B cell (primary cell): Measurements from ENCODE around the gene EEF1E1. TPM values are rescaled to one million over a fixed set of nuclear protein-coding genes. Genes with fewer than 3 reads are reported as not detected.
"Not testable (repeated sequence)": the region's sequence is repeated elsewhere in the genome, so short reads cannot be mapped to it uniquely, and the experiment has no call there.

Experiments used
- ATAC-seq: fragments of 200-7000 bp; cut with Tn5 transposase; one replicate; pipeline ENCODE4 v1.10.0; 2021; ENCODE audit warnings: low read depth, mild to moderate bottlenecking, moderate number of reproducible peaks, moderate library complexity
- CTCF ChIA-PET: fragments of 350-600 bp; sonication (Branson Sonifier 250); formaldehyde crosslinking; loops from one replicate; lab custom pipeline; 2021; ENCODE audit warnings: antibody characterized with exemption, inconsistent platforms; lab: Charles Lee
- POLR2A ChIA-PET: fragments of 350-600 bp; sonication (Branson Sonifier 250); formaldehyde crosslinking; loops from one replicate; lab custom pipeline; 2021; ENCODE audit warnings: antibody characterized with exemption; lab: Charles Lee
- DNase-seq: peaks from one replicate; pipeline ENCODE4 v3.0.0; 2013
- H2AFZ ChIP-seq: 2 replicates; pipeline ENCODE4 v1.6.1; 2012; ENCODE audit warnings: mild to moderate bottlenecking, low read depth, low read length; ENCODE audit not compliant: insufficient read depth, poor library complexity, severe bottlenecking
- H3K27ac ChIP-seq, 2 donors: 1 replicate in 1 of 2; 2 replicates in 1 of 2; pipeline ENCODE4 v1.5.1; 2012 to 2013; ENCODE audit warnings: low read length in 2 of 2, mild to moderate bottlenecking in 2 of 2, moderate library complexity in 1 of 2
- H3K27me3 ChIP-seq, 4 experiments: fragments of 200-600 bp in 1 of 4; sonication (generic) in 1 of 4; replicated peaks in 1 of 4; 1 replicate in 2 of 4; 2 replicates in 2 of 4; pipeline versions ENCODE4 v1.6.1 to v1.7.0; 2013 to 2016; ENCODE audit warnings: low read length in 3 of 4, mild to moderate bottlenecking in 2 of 4, mixed read lengths in 1 of 4, moderate library complexity in 1 of 4; ENCODE audit not compliant: insufficient read depth in 4 of 4, control insufficient read depth in 3 of 4; ENCODE audit errors: control extremely low read depth in 1 of 4
- H3K36me3 ChIP-seq, 2 experiments: replicated peaks in 1 of 2; 1 replicate in 1 of 2; 2 replicates in 1 of 2; pipeline versions ENCODE4 v1.6.1 to v1.7.1; 2013; ENCODE audit warnings: low read length in 1 of 2; ENCODE audit not compliant: insufficient read depth in 2 of 2, control insufficient read depth in 1 of 2; ENCODE audit errors: control extremely low read depth in 1 of 2, extremely low read depth in 1 of 2
- H3K4me1 ChIP-seq, 2 donors: fragments of 200-600 bp in 1 of 2; sonication (generic) in 1 of 2; 1 replicate in 1 of 2; 2 replicates in 1 of 2; pipeline versions ENCODE4 v1.5.1 to v1.6.1; 2013 to 2017; ENCODE audit warnings: low read length in 2 of 2; ENCODE audit not compliant: control insufficient read depth in 2 of 2, insufficient read depth in 2 of 2
- H3K4me2 ChIP-seq: replicated peaks from 2 replicates; pipeline ENCODE3; 2012; ENCODE audit warnings: mild to moderate bottlenecking, low read depth, low read length; ENCODE audit not compliant: poor library complexity, severe bottlenecking
- H3K4me3 ChIP-seq, 5 experiments: fragments of 200-600 bp in 1 of 5; sonication (generic) in 1 of 5; 1 replicate in 3 of 5; 2 replicates in 2 of 5; pipeline versions ENCODE4 v1.5.1 to v1.7.0; 2011 to 2016; ENCODE audit warnings: low read length in 4 of 5, mild to moderate bottlenecking in 4 of 5, low read depth in 2 of 5, control low read depth in 1 of 5, moderate library complexity in 1 of 5; ENCODE audit not compliant: insufficient read depth in 1 of 5; ENCODE audit errors: control extremely low read depth in 1 of 5, extremely low read depth in 1 of 5
- H3K79me2 ChIP-seq: fragments of 200-600 bp; sonication (generic); one replicate; pipeline ENCODE4 v1.6.0; 2016; ENCODE audit warnings: low read length; ENCODE audit not compliant: control insufficient read depth, insufficient read depth
- H3K9ac ChIP-seq: fragments of 200-600 bp; sonication (generic); 2 replicates; pipeline ENCODE4 v1.6.1; 2017; ENCODE audit warnings: mild to moderate bottlenecking, low read length, moderate library complexity
- H3K9me3 ChIP-seq, 3 donors: one replicate each; pipeline versions ENCODE4 v1.6.1 to v1.7.1; 2013; ENCODE audit warnings: low read length in 2 of 3; ENCODE audit not compliant: control insufficient read depth in 2 of 3, insufficient read depth in 1 of 3; ENCODE audit errors: control extremely low read depth in 1 of 3
- H4K20me1 ChIP-seq: 2 replicates; pipeline ENCODE4 v1.6.0; 2012; ENCODE audit warnings: mild to moderate bottlenecking, low read length; ENCODE audit not compliant: insufficient read depth, control insufficient read depth, poor library complexity, severe bottlenecking
- H3K27ac Mint-ChIP-seq: one replicate; pipeline ENCODE4 v1.8.0; 2021; ENCODE audit warnings: mixed read lengths
- H3K27me3 Mint-ChIP-seq: one replicate; pipeline ENCODE4 v1.8.0; 2021; ENCODE audit warnings: mixed read lengths
- H3K4me1 Mint-ChIP-seq: one replicate; pipeline ENCODE4 v1.8.0; 2021; ENCODE audit warnings: mixed read lengths
- H3K4me3 Mint-ChIP-seq: one replicate; pipeline ENCODE4 v1.8.0; 2021; ENCODE audit warnings: mixed read lengths
- H3K9me3 Mint-ChIP-seq: one replicate; pipeline ENCODE4 v1.8.0; 2022; ENCODE audit warnings: mixed read lengths; ENCODE audit not compliant: insufficient read depth
- CTCF ChIP-seq: fragments of 200-600 bp; IDR thresholded peaks from one replicate; pipeline ENCODE4 v1.8.0; 2022; ENCODE audit warnings: antibody characterized with exemption, mild to moderate bottlenecking
- EZH2 ChIP-seq: IDR thresholded peaks from 2 replicates; pipeline ENCODE4 v1.6.1; 2012; ENCODE audit warnings: borderline replicate concordance, low read depth, mild to moderate bottlenecking, moderate library complexity, low read length; ENCODE audit not compliant: insufficient read depth, poor library complexity, severe bottlenecking
- WGBS: methylation state at CpG from one replicate; pipeline ENCODE4 v1.1.5; 2013; ENCODE audit warnings: missing lambda C conversion rate; ENCODE audit not compliant: insufficient coverage; 5-methylcytosine and 5-hydroxymethylcytosine counted together
- intact Hi-C: fragments of 100-400 bp; cut with micrococcal nuclease; formaldehyde crosslinking; loops from one replicate; pipeline ENCODE4 v1.10.0; 2022
- polyA plus RNA-seq: library from polyadenylated mRNA; depleted of rRNA; stranded (reverse); fragments of >200 nt; gene quantifications from 2 replicates; pipeline ENCODE4 v1.2.3, GENCODE V29; 2012
- total RNA-seq, 2 donors: library from RNA; stranded (reverse); fragments of 120-200 nt in 1 of 2; gene quantifications; 1 replicate in 1 of 2; 2 replicates in 1 of 2; pipeline versions ENCODE4 v1.2.3 to v1.2.4, GENCODE V29; 2013 to 2022

Gene EEF1E1
- total and polyA plus RNA-seq, 2 donors (not counting 1 experiment from before 2014, with no cell fraction given), result 20.1 to 23.1 TPM

- ChIA-PET CTCF (no interaction called here), POLR2A (no interaction called here)
- Mint-ChIP-seq H3K4me1 (peaks cover 3% of the 10 kb centered on the region), H3K27ac (no peak overlapping the region), H3K27me3 (no peaks in the 10 kb centered on the region), H3K9me3 (peaks cover 12% of the 10 kb centered on the region), H3K4me3 (no peak overlapping the region)
- Histone ChIP-seq H3K27ac (no peak overlapping the region), H3K36me3 (peaks cover 7 to 26% of the 10 kb centered on the region in 2 experiments), H3K4me1 (no peaks in the 10 kb centered on the region), H3K9ac (no peak overlapping the region), H3K4me3 (no peak overlapping the region), H3K79me2 (peaks cover 8% of the 10 kb centered on the region), H2AFZ (no peak overlapping the region), H3K27me3 (no peaks in the 10 kb centered on the region), H3K9me3 (peaks cover 0 to 11% (median 4%) of the 10 kb centered on the region in 3 donors), H4K20me1 (peaks cover 6% of the 10 kb centered on the region), H3K4me2 (no peak overlapping the region)
- 100% methylated on average over 1 of the region's 3 CpGs for WGBS
- DNase-seq (no peak), ATAC-seq (no peak)
- intact Hi-C loops, result no loop called here
- no peak for TF ChIP-seq EZH2
- no peak for TF ChIP-seq CTCF
Observed at GRCh38 chr6:8043221-8043620, 59.1 kb downstream of the EEF1E1 start.

GRCh38 chr6:8041913-8042583 is 60.3 kb downstream of the EEF1E1 start:
- no peak overlapping the region for H3K27ac ChIP-seq
- no peak for DNase-seq
- H3K4me3 ChIP-seq, result no peak overlapping the region
- ChIA-PET CTCF (no interaction called here), POLR2A (no interaction called here)
- Mint-ChIP-seq H3K4me3 (no peak overlapping the region), H3K4me1 (peaks cover 10% of the 10 kb centered on the region), H3K27ac (no peak overlapping the region), H3K9me3 (peaks cover 12% of the 10 kb centered on the region), H3K27me3 (no peaks in the 10 kb centered on the region)
- no peaks in the 10 kb centered on the region for H3K4me1 ChIP-seq
- TF ChIP-seq CTCF (no peak), EZH2 (no peak)
- H3K79me2 ChIP-seq, result peaks cover 13% of the 10 kb centered on the region
- no peak overlapping the region for H3K9ac ChIP-seq
- peaks cover 15% of the 10 kb centered on the region for H4K20me1 ChIP-seq
- intact Hi-C loops, result no loop called here
- 100% methylated on average over 1 of the region's 9 CpGs for WGBS
- no peaks in the 10 kb centered on the region for H3K27me3 ChIP-seq
- H3K4me2 ChIP-seq, result no peak overlapping the region
- no peak overlapping the region for H2AFZ ChIP-seq
- peaks cover 7 to 26% of the 10 kb centered on the region in 2 experiments for H3K36me3 ChIP-seq
- no peak for ATAC-seq
- peaks cover 1 to 11% (median 4%) of the 10 kb centered on the region in 3 donors for H3K9me3 ChIP-seq

- H3K4me2 ChIP-seq, H3K27ac Mint-ChIP-seq, DNase-seq, H3K9me3 Mint-ChIP-seq, H3K27me3 ChIP-seq, H3K9me3 ChIP-seq, H2AFZ ChIP-seq, H3K4me1 ChIP-seq, CTCF ChIA-PET, POLR2A ChIA-PET, H3K4me3 ChIP-seq, H3K27me3 Mint-ChIP-seq, H3K27ac ChIP-seq, H3K4me3 Mint-ChIP-seq, H3K9ac ChIP-seq, H3K36me3 ChIP-seq, intact Hi-C loops, ATAC-seq: not testable (repeated sequence)
- peaks cover 52% of the 10 kb centered on the region for H3K4me1 Mint-ChIP-seq
- H3K79me2 ChIP-seq, result peaks cover 45% of the 10 kb centered on the region
- WGBS, result no CpG with 5 or more reads among the region's 3 CpGs
- peaks cover 33% of the 10 kb centered on the region for H4K20me1 ChIP-seq
Observed at GRCh38 chr6:8034107-8034506, 68.2 kb downstream of the EEF1E1 start.
